Mesendoderm (in vitro differentiated cells): Measurements from ENCODE around the gene CXXC5.

Source experiments
- DNase-seq: peaks from one replicate; pipeline ENCODE4 v3.0.0; 2013
- H2AK5ac ChIP-seq: 2 replicates; pipeline ENCODE4 v1.6.1; 2013; ENCODE audit warnings: low read length, inconsistent platforms
- H2BK120ac ChIP-seq: 2 replicates; pipeline ENCODE4 v1.6.1; 2013; ENCODE audit warnings: low read depth, mild to moderate bottlenecking, low read length, moderate library complexity, mixed read lengths
- H2BK15ac ChIP-seq: replicated peaks from 2 replicates; pipeline ENCODE4 v1.6.1; 2013; ENCODE audit warnings: low read depth, mild to moderate bottlenecking, moderate library complexity
- H2BK5ac ChIP-seq: 2 replicates; pipeline ENCODE4 v1.6.1; 2013; ENCODE audit warnings: low read length, inconsistent platforms
- H3K18ac ChIP-seq: 2 replicates; pipeline ENCODE4 v1.6.1; 2013; ENCODE audit warnings: mild to moderate bottlenecking, low read length, mixed read lengths
- H3K23ac ChIP-seq: one replicate; pipeline ENCODE4 v1.6.1; 2013; ENCODE audit warnings: low read length
- H3K27ac ChIP-seq: 2 replicates; pipeline ENCODE4 v1.5.1; 2013; ENCODE audit warnings: low read depth, mild to moderate bottlenecking, inconsistent platforms, low read length, moderate library complexity
- H3K27me3 ChIP-seq: 2 replicates; pipeline ENCODE4 v1.6.1; 2013; ENCODE audit warnings: low read length, control low read depth, mild to moderate bottlenecking, inconsistent platforms; ENCODE audit not compliant: insufficient read depth, poor library complexity
- H3K36me3 ChIP-seq: 2 replicates; pipeline ENCODE4 v1.6.1; 2013; ENCODE audit warnings: low read length, inconsistent platforms; ENCODE audit not compliant: control insufficient read depth, insufficient read depth
- H3K4ac ChIP-seq: one replicate; pipeline ENCODE4 v1.6.1; 2013; ENCODE audit warnings: low read depth, mild to moderate bottlenecking, low read length, moderate library complexity
- H3K4me1 ChIP-seq: 2 replicates; pipeline ENCODE4 v1.6.1; 2013; ENCODE audit warnings: low read depth, low read length, inconsistent platforms; ENCODE audit not compliant: control insufficient read depth
- H3K4me2 ChIP-seq: 2 replicates; pipeline ENCODE4 v1.6.1; 2013; ENCODE audit warnings: low read length
- H3K4me3 ChIP-seq: 2 replicates; pipeline ENCODE4 v1.5.1; 2013; ENCODE audit warnings: mild to moderate bottlenecking, low read length
- H3K56ac ChIP-seq: one replicate; pipeline ENCODE4 v1.6.1; 2013; ENCODE audit warnings: low read length
- H3K79me1 ChIP-seq: 2 replicates; pipeline ENCODE4 v1.6.1; 2013; ENCODE audit warnings: low read length, inconsistent platforms
- H3K79me2 ChIP-seq: 2 replicates; pipeline ENCODE4 v1.6.1; 2013; ENCODE audit warnings: mild to moderate bottlenecking, low read length; ENCODE audit not compliant: control insufficient read depth, insufficient read depth
- H3K9ac ChIP-seq: 2 replicates; pipeline ENCODE4 v1.6.1; 2013; ENCODE audit warnings: low read length, inconsistent platforms
- H4K5ac ChIP-seq: one replicate; pipeline ENCODE4 v1.6.1; 2013; ENCODE audit warnings: low read length
- H4K8ac ChIP-seq: one replicate; pipeline ENCODE4 v1.6.1; 2013; ENCODE audit warnings: low read depth, mild to moderate bottlenecking, control low read depth, low read length, moderate library complexity
- WGBS: extraction: QIAGEN DNeasy Blood & Tissue Kit; methylation state at CpG from one replicate; pipeline ENCODE4 v1.1.7; 2013; ENCODE audit warnings: low lambda C conversion rate, missing lambda C conversion rate; ENCODE audit not compliant: insufficient coverage; ENCODE audit errors: extremely low coverage; 5-methylcytosine and 5-hydroxymethylcytosine counted together

Gene CXXC5

GRCh38 chr5:139635606-139636206, 12.4 kb upstream of the CXXC5 start:
- H2BK15ac ChIP-seq: no peak overlapping the region
- H4K8ac ChIP-seq: no peak overlapping the region
- H2BK120ac ChIP-seq: no peak overlapping the region
- H4K5ac ChIP-seq: no peak overlapping the region
- H3K23ac ChIP-seq: no peak overlapping the region
- no peak overlapping the region for H2AK5ac ChIP-seq
- peak; percentile 81 for DNase-seq
- no peaks in the 10 kb centered on the region for H3K27me3 ChIP-seq
- peak overlapping the region; percentile 71 for H3K56ac ChIP-seq
- H3K27ac ChIP-seq: peak overlapping the region; percentile 36
- no peak overlapping the region for H3K4me2 ChIP-seq
- H2BK5ac ChIP-seq: peak overlapping the region; percentile 3
- H3K18ac ChIP-seq: peak overlapping the region; percentile 45
- peak overlapping the region; percentile 25 for H3K9ac ChIP-seq
- H3K4me3 ChIP-seq: no peak overlapping the region
- no peak overlapping the region for H3K4ac ChIP-seq
- H3K4me1 ChIP-seq: peaks cover 23% of the 10 kb centered on the region
- H3K36me3 ChIP-seq: no peaks in the 10 kb centered on the region
- no peaks in the 10 kb centered on the region for H3K79me2 ChIP-seq
- peaks cover 9% of the 10 kb centered on the region for H3K79me1 ChIP-seq

DNA sequence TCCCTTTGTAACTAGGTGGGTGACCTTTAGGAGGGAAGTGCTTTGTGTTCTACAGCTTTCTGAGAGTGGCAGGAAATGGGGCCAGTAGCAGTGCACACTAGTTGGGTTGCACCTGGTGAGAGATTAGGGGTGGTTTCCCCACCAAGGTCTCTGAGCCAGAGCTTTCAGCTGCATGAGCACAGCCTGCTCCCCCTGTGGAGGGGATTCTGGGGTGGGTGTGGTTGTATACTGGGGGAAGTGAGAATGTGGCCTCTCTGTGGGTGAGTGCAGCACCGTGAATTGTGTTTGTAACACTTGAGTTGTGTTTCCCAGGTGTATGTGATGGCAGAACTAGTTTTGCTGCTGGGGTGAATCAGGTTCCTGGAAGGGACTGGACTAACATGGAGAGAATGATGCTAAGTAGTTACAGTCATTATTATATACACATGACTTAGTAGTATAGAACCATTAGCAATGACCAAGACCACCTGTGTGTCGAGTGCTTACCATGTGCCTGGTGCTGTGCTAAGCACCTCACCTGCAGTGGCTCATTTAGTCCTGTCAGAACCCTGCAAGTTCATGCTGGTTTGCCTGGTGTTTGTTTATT, 11.8 kb upstream of the CXXC5 start:
- peak overlapping the region; percentile 62 for H3K4ac ChIP-seq
- no peak overlapping the region for H2BK15ac ChIP-seq
- H3K36me3 ChIP-seq: no peaks in the 10 kb centered on the region
- no CpG with 5 or more reads among the region's 2 CpGs for WGBS
- H2AK5ac ChIP-seq: no peak overlapping the region
- H3K4me1 ChIP-seq: peaks cover 28% of the 10 kb centered on the region
- peak overlapping the region; percentile 77 for H3K9ac ChIP-seq
- H3K27me3 ChIP-seq: no peaks in the 10 kb centered on the region
- peak overlapping the region; percentile 45 for H3K18ac ChIP-seq
- no peak overlapping the region for H2BK5ac ChIP-seq
- no peaks in the 10 kb centered on the region for H3K79me2 ChIP-seq
- peaks cover 9% of the 10 kb centered on the region for H3K79me1 ChIP-seq
- no peak overlapping the region for H2BK120ac ChIP-seq
- H3K4me3 ChIP-seq: no peak overlapping the region
- H3K56ac ChIP-seq: peak overlapping the region; percentile 71
- no peak overlapping the region for H4K8ac ChIP-seq
- no peak overlapping the region for H3K27ac ChIP-seq
- H4K5ac ChIP-seq: no peak overlapping the region
- no peak overlapping the region for H3K23ac ChIP-seq
- DNase-seq: no peak
- H3K4me2 ChIP-seq: no peak overlapping the region

DNA sequence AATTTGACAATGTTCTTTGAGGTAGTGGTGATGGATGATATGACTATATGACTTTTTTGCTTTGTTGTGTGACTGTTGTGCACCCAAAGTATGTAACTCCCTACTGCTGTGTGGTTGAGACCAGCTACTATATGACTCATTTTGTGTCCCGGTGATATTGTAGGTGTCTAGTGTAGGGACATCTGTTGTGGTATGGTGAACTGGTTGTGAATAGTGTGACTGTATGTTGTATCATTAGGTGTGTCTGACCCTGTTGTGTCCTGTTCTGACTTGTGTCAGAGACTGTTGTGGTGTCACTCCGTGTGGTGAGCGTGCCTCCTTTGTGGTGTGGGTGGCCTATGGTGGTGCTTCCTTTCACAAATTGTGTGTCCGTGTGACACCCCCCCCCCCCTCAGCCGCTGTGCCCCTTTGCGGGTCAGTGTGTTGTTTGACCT, 11.2 kb upstream of the CXXC5 start:
- H2AK5ac ChIP-seq: peak overlapping the region; percentile 87
- peak overlapping the region; percentile 77 for H3K9ac ChIP-seq
- H3K4ac ChIP-seq: peak overlapping the region; percentile 64
- H3K4me2 ChIP-seq: peak overlapping the region; percentile 86
- H3K79me1 ChIP-seq: peaks cover 9% of the 10 kb centered on the region
- H3K27ac ChIP-seq: peak overlapping the region; percentile 86
- peak overlapping the region; percentile 96 for H3K56ac ChIP-seq
- WGBS: no CpG with 5 or more reads among the region's 6 CpGs
- no peaks in the 10 kb centered on the region for H3K79me2 ChIP-seq
- H3K18ac ChIP-seq: peak overlapping the region; percentile 35
- no peak overlapping the region for H2BK120ac ChIP-seq
- H4K8ac ChIP-seq: no peak overlapping the region
- H4K5ac ChIP-seq: no peak overlapping the region
- H3K27me3 ChIP-seq: no peaks in the 10 kb centered on the region
- H3K4me1 ChIP-seq: peaks cover 29% of the 10 kb centered on the region
- no peaks in the 10 kb centered on the region for H3K36me3 ChIP-seq
- DNase-seq: no peak
- no peak overlapping the region for H3K4me3 ChIP-seq
- H3K23ac ChIP-seq: peak overlapping the region; percentile 1
- no peak overlapping the region for H2BK15ac ChIP-seq
- H2BK5ac ChIP-seq: peak overlapping the region; percentile 98

DNA sequence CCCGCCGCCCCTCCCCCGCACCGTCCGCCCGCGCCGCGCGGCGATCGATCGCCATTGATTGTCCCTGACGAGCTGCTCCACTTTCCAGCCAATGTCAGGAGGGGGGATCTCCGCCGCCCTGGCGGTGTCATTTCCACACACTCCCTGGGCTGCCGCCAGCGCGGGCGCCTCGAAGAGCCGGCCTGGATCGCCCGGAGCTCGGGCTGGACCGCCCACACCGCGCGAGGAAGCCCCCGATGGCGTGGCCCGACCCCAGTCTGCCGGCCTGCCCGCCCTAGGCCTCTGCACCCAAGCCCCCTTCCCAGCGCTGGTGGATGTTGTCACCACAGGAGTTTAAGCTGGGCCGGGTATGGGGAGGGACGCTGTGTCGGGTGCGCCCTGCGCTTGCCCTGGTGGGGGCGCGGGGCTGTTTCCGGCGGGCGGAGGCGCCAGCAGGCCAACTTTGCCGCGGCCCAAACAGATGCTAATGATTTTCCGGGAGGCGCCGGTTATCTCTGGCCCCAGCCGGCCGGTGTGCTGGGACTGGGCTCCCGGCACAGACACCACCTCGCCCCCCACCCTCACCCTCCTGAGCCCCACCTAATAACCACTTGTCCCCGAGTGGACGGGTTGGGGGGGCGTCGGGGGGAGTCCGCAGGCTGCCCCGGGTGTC, 10.6 kb upstream of the CXXC5 start:
- H2BK15ac ChIP-seq: no peak overlapping the region
- H3K9ac ChIP-seq: peak overlapping the region; percentile 76
- H3K4me3 ChIP-seq: peak overlapping the region; percentile 10
- no peak overlapping the region for H4K5ac ChIP-seq
- H2BK120ac ChIP-seq: peak overlapping the region; percentile 19
- H4K8ac ChIP-seq: no peak overlapping the region
- H3K27me3 ChIP-seq: no peaks in the 10 kb centered on the region
- DNase-seq: peak; percentile 89
- peak overlapping the region; percentile 64 for H3K4ac ChIP-seq
- peaks cover 9% of the 10 kb centered on the region for H3K79me1 ChIP-seq
- no peaks in the 10 kb centered on the region for H3K79me2 ChIP-seq
- H3K36me3 ChIP-seq: no peaks in the 10 kb centered on the region
- WGBS: no CpG with 5 or more reads among the region's 62 CpGs
- H3K27ac ChIP-seq: peak overlapping the region; percentile 86
- peaks cover 33% of the 10 kb centered on the region for H3K4me1 ChIP-seq
- no peak overlapping the region for H2AK5ac ChIP-seq
- peak overlapping the region; percentile 96 for H3K56ac ChIP-seq
- no peak overlapping the region for H3K23ac ChIP-seq
- peak overlapping the region; percentile 79 for H2BK5ac ChIP-seq
- peak overlapping the region; percentile 85 for H3K18ac ChIP-seq
- peak overlapping the region; percentile 59 for H3K4me2 ChIP-seq

DNA sequence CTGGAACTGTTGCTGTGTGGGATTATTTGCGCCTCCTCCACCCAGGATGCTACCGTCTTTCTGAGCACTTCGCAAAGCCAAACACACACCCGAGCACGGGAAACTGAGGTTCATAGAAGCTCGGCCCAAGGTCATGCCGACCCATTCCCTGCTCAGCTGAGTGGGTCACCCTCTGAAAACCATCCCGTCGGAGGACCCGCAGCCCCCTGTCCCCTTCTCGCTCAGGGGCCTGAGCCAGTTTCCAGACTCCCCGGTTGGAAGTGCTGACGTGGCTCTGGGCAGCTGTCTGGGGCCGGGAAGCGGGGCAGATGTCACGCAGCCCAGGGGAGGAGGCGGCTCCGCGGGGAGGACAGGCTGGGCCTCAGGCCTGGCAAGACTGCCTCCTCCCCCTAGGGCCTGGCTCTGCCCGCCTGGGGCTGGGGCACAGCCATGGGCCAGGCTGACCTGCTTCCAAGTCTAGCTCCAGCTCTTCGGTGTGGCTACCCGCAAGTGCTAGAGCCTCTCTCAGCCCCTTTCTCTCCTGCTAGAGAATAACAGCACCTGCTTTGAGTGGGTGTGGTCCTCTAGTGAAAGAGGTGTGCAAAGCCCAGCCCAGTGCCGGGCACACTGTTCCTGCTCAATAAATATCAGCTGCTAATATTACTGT, 9.9 kb upstream of the CXXC5 start:
- Histone ChIP-seq H2BK120ac (peak overlapping the region; percentile 19), H3K4ac (peak overlapping the region; percentile 0), H3K4me1 (peaks cover 37% of the 10 kb centered on the region), H2AK5ac (peak overlapping the region; percentile 91), H3K36me3 (no peaks in the 10 kb centered on the region), H3K79me1 (peaks cover 9% of the 10 kb centered on the region), H3K56ac (peak overlapping the region; percentile 84), H3K27ac (peak overlapping the region; percentile 86), H3K79me2 (no peaks in the 10 kb centered on the region), H3K27me3 (no peaks in the 10 kb centered on the region), H3K4me3 (no peak overlapping the region), H3K23ac (peak overlapping the region; percentile 74), H4K5ac (no peak overlapping the region), H3K18ac (peak overlapping the region; percentile 85), H3K9ac (peak overlapping the region; percentile 76), H2BK15ac (no peak overlapping the region), H4K8ac (no peak overlapping the region), H3K4me2 (peak overlapping the region; percentile 37), H2BK5ac (peak overlapping the region; percentile 11)
- DNase-seq: peak; percentile 70
- WGBS: no CpG with 5 or more reads among the region's 23 CpGs
